Measurements from ENCODE around the gene HDAC1.

The HDAC1 gene

GRCh38 chr1:32373996-32374592 lies 82.2 kb downstream of the HDAC1 start:
- no peak for DNase-seq (ENCODE audit: low read depth)

GRCh38 chr1:32376199-32376598 lies 84.3 kb downstream of the HDAC1 start:
- no peak for DNase-seq (ENCODE audit: low read depth)

GRCh38 chr1:32377541-32378220 lies 85.8 kb downstream of the HDAC1 start:
- no peak for DNase-seq (ENCODE audit: low read depth)

- DNase-seq (ENCODE audit: low read depth): no peak
Observed at GRCh38 chr1:32380057-32380456, 88.2 kb downstream of the HDAC1 start.
